Urinary bladder (tissue), 4 donors: Measurements from ENCODE around the gene ST8SIA4. TPM values are rescaled to one million over a fixed set of nuclear protein-coding genes. Genes with fewer than 3 reads are reported as not detected.

ENCODE experiments used
- DNase-seq: peaks from one replicate; pipeline ENCODE4 v3.0.0-alpha.2; 2015; ENCODE audit errors: extremely low spot score
- H3K27ac ChIP-seq: one replicate; pipeline ENCODE4 v1.5.1; 2013; ENCODE audit warnings: low read depth, mild to moderate bottlenecking, moderate library complexity
- H3K36me3 ChIP-seq: one replicate; pipeline ENCODE4 v1.6.1; 2013; ENCODE audit warnings: mild to moderate bottlenecking, moderate library complexity; ENCODE audit not compliant: insufficient read depth
- H3K4me1 ChIP-seq: one replicate; pipeline ENCODE4 v1.6.1; 2013; ENCODE audit warnings: mild to moderate bottlenecking, moderate library complexity; ENCODE audit not compliant: insufficient read depth
- H3K4me3 ChIP-seq: one replicate; pipeline ENCODE4 v1.5.1; 2013; ENCODE audit warnings: low read depth, low read length
- WGBS: extraction: QIAGEN DNeasy Blood & Tissue Kit; methylation state at CpG from one replicate; pipeline ENCODE4 v1.1.7; 2013; 5-methylcytosine and 5-hydroxymethylcytosine counted together
- polyA plus RNA-seq: library from polyadenylated mRNA; stranded (reverse); fragments of 200-250 nt; gene quantifications from one replicate; pipeline ENCODE4 v1.2.3, GENCODE V29; 2013
- small RNA-seq: library from RNA; depleted of rRNA; stranded (forward); fragments of <200 nt; gene quantifications from one replicate; pipeline ENCODE3, GENCODE V24; 2014
- total RNA-seq: library from RNA; depleted of rRNA; stranded (reverse); fragments of >200 nt; gene quantifications from one replicate; pipeline ENCODE4 v1.2.3, GENCODE V29; 2014
- donor health status: healthy with polysubstance abuse.
- donor health status: healthy.

Gene ST8SIA4
- total and polyA plus RNA-seq, 2 donors = 1.7 to 18.3 TPM

DNA sequence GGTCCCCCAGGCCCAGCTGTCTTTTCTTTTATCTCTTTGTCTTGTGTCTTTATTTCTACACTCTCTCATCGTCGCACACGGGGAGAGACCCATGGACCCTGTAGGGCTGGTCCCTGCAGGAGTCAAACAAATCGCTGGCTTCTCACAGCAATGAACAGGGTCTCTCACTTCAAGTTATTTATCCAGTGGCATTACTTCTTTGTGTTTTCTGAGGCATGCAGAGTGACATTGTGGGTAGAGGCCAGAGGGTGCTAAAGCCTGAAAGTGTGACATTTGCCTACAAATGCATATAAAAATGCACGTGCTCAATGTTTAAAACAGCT, 127.6 kb downstream of the ST8SIA4 start:
- WGBS = 89% methylated on average over 5 of the region's 5 CpGs
- Histone ChIP-seq H3K36me3 (no peaks in the 10 kb centered on the region), H3K27ac (no peak overlapping the region), H3K4me3 (no peak overlapping the region), H3K4me1 (no peaks in the 10 kb centered on the region)
- no peak for DNase-seq

DNA sequence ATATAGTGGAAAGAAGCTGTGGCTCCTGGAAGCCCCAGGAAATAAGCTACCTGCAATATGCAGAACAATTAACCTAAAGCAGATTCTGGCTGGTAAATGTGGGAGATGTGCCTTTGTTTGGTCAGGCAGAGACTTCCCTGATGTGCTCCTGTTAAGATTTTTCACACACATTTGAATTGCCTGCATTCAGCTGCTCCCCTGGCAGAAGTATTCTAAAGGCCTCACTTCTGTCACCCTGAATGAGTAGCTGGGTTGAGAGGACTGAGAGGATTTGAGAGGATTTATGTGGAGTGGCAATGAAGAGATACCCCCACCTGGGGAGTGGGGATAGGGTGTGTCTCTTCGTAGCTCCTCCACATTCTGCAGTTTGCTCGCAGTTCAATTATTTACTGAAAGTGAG, 130.5 kb downstream of the ST8SIA4 start:
- Histone ChIP-seq H3K36me3 (no peaks in the 10 kb centered on the region), H3K4me3 (no peak overlapping the region), H3K4me1 (no peaks in the 10 kb centered on the region), H3K27ac (no peak overlapping the region)
- WGBS = 62% methylated on average over 2 of the region's 2 CpGs
- DNase-seq = no peak

DNA sequence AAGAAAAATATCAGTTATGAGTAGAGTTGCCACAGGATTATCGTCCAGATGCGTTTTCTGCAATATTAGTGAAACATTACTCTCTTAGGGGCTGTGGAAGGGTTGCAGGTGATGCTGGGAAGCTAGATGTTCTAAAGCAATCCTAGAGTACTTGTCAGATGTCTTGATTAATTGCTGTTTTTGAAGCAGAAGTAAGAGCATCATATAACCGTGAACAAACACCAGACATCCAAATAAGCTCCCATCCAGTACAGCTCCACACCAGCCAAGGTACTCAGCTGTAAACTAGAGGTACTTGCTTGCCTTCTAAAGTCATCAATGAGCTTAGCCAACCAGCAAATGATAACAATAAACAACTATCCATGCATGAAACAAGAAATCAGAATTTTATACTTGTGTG, 131.1 kb downstream of the ST8SIA4 start:
- no peak for DNase-seq
- H3K4me3 ChIP-seq = no peak overlapping the region
- H3K4me1 ChIP-seq = no peaks in the 10 kb centered on the region
- no peak overlapping the region for H3K27ac ChIP-seq
- no peaks in the 10 kb centered on the region for H3K36me3 ChIP-seq
- WGBS = 80% methylated on average over 3 of the region's 3 CpGs

DNA sequence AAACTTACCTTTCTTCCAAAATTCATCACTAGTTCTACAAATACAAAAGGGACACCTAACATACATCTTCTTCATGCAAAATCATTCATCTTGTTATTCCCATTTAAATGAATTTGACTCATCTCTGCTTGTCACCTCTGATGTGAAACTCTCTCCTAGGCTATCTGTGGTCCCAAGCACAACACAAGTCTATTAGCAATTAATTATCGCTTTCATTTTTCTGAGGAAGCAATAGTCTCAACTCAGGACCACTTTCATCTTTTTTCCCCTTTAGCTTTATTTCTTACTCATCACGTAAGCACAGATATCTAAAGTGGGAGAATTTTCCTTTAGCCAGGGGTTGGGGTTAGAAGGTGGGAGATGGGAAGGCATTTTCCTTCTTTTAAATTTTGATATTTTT, 131.9 kb downstream of the ST8SIA4 start:
- WGBS = 71% methylated on average over 2 of the region's 2 CpGs
- no peak for DNase-seq
- no peaks in the 10 kb centered on the region for H3K36me3 ChIP-seq

DNA sequence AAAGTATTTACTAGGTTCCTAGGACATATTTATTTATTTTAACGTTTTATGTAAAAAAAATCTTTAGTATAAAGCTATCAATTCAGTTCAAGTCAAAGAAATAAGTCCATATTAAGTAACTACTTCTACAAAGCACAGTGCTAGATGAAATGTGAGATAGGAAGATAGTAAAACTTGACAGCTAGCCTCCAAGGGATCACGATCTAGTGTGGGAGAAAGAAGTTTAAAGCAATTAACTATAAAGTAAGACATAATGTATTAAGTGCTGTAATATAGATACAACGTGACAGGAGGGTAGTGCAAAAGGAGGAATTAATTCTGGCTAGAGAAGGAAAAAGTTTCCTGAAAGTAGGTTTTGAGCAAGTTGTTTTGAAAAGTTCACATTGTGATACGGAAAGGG, 134.9 kb downstream of the ST8SIA4 start:
- DNase-seq = no peak
- no peaks in the 10 kb centered on the region for H3K4me1 ChIP-seq
- H3K4me3 ChIP-seq = no peak overlapping the region
- WGBS = 59% methylated on average over 4 of the region's 4 CpGs
- H3K27ac ChIP-seq = no peak overlapping the region
- no peaks in the 10 kb centered on the region for H3K36me3 ChIP-seq

More for the DNA sequence above, 131.9 kb downstream of the ST8SIA4 start:
- Histone ChIP-seq H3K4me3 (no peak overlapping the region), H3K4me1 (no peaks in the 10 kb centered on the region), H3K27ac (no peak overlapping the region)

DNA sequence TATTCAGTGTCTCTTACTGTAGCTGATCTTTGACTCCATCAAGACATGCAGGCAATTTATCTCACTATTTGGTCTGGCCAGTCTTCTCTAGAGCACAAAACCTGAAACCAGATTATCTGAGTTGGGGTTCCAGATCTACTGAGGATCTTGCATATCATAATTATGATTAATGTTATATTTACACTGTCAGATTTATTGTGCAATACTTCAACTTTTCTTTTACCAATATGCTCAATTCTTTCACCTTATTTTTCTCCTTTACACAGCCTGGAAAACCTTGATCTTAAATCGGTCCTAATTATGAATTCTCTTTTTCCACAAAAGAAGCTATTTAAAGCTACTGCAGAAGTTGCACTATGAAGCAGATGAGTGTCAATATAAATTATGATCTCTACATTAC, 140.1 kb downstream of the ST8SIA4 start:
- DNase-seq = no peak
- WGBS = 85% methylated on average over 1 of the region's 1 CpG
- no peaks in the 10 kb centered on the region for H3K4me1 ChIP-seq
- no peak overlapping the region for H3K27ac ChIP-seq
- H3K36me3 ChIP-seq = no peaks in the 10 kb centered on the region
- no peak overlapping the region for H3K4me3 ChIP-seq

DNA sequence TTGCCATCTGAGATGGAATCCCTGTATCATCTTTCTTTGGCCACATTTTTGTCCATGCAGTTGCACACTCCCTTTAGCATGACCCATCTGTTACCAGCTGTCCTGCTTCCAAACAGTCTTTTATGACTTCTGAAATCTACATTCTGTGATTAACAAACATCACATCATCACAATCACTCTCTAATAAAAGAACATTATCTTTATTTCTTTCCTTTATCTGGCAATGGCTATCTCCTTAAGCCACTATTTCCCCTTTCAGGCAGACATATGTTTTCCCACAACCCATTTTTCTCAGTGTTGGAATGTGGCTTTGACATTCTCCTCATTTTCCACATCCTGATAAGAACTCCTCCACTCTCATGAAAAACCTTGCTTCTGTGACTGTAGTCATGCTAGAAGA, 141.0 kb downstream of the ST8SIA4 start:
- Histone ChIP-seq H3K27ac (no peak overlapping the region), H3K4me3 (no peak overlapping the region)
- no peak for DNase-seq

DNA sequence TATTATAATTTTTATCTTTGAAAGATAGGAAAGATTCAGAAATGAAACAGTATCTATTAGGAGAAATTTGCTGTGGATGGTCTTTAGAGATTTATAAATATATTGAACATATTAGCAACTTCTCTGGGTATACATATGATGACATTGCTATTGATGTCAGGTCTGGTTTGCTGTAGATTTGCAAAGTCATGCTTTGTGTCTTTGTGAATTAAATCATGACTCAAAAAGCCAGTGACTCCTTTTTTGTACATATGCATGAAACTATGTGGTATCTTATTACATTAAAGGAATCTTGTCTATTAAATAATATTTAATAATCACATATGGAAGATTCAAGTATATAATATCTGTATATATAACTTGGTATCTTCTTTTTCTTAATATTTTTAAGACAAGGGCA, 141.9 kb downstream of the ST8SIA4 start:
- H3K4me1 ChIP-seq = no peaks in the 10 kb centered on the region
- no peak for DNase-seq
- H3K4me3 ChIP-seq = no peak overlapping the region
- no peak overlapping the region for H3K27ac ChIP-seq
- no peaks in the 10 kb centered on the region for H3K36me3 ChIP-seq

More for the DNA sequence above, 141.0 kb downstream of the ST8SIA4 start:
- Histone ChIP-seq H3K4me1 (no peaks in the 10 kb centered on the region), H3K36me3 (no peaks in the 10 kb centered on the region)

DNA sequence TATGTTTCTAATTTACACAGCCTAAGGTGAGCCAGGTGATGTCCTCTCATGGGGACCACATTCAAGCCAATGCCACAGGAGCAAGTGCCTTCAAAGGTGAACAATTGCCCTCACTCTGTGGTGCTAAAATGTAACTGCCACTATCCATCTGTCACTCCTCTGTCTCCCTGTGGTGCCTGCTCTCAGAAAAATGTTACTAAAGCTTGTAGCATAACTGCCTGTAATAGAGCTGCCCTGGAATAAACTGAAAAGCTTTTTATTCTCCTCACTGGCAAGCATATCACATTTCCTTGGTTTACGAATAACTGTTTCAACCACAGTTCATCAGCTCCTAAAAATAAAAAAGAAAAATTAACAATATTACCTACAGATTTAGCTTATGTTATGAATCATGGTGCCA, 142.4 kb downstream of the ST8SIA4 start:
- WGBS = 77% methylated on average over 1 of the region's 1 CpG
- H3K27ac ChIP-seq = no peak overlapping the region
- H3K4me1 ChIP-seq = no peaks in the 10 kb centered on the region
- no peak overlapping the region for H3K4me3 ChIP-seq
- no peak for DNase-seq
- no peaks in the 10 kb centered on the region for H3K36me3 ChIP-seq

DNA sequence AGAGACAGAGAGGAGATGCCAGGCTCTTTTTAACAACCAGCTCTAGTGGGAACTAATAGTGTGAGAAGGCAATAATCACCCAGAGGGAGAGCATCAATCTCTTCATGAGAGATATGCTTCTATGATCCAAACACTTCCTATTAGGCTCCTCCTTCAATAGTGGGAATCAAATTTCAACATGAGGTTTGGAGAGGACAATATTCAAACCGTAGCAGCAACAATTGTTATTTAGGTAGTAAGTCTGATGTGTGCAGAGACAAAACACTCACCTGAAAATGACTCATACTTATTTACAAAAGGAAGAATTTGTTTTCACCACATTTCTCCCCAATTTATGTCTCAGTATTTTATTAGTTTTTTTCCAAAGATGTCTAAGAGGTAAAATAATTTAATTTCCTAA, 144.3 kb downstream of the ST8SIA4 start:
- H3K36me3 ChIP-seq = no peaks in the 10 kb centered on the region
- 48% methylated on average over 1 of the region's 1 CpG for WGBS
- H3K27ac ChIP-seq = no peak overlapping the region
- DNase-seq = no peak
- no peaks in the 10 kb centered on the region for H3K4me1 ChIP-seq
- no peak overlapping the region for H3K4me3 ChIP-seq

DNA sequence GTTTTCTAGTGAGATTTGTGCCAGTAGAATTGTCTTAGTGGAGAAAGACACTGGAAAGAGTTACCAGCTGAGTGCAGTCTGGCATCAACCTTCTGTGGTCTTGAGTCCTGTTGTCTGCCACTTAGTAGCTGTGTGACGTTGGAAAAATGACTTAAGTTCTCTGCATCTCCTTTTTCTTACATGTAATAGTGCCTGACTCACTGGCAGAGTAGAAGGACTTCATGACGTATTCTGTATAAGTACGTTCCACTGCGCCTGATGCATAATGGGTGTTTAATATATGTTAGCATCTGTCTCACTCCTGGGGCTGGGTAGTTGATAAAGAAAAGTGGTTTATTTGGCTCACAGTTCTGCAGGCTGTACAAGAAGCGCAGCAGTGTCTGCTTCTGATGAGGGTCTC, 144.8 kb downstream of the ST8SIA4 start:
- DNase-seq = no peak
- no peak overlapping the region for H3K27ac ChIP-seq
- WGBS = 93% methylated on average over 5 of the region's 5 CpGs
- H3K4me1 ChIP-seq = no peaks in the 10 kb centered on the region
- H3K36me3 ChIP-seq = no peaks in the 10 kb centered on the region
- no peak overlapping the region for H3K4me3 ChIP-seq

DNA sequence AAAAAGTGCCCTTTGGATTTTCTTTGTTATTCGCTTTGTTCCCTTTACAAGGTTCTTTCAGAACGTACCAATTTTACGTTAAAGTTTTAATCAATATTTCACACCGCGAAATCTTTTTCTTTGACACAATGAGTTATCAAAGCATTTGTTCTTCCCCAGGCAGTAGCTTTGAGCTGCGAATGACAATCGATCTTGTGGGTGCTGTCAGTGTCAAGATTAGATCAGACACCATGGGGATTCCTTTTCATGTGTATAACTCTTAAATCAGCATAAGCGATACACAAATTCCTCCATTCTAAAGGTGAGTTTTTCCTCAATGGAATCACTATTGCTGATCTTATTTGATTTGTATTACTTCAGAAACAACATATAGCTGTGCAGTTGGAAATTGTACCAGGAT, 145.5 kb downstream of the ST8SIA4 start:
- Histone ChIP-seq H3K36me3 (no peaks in the 10 kb centered on the region), H3K27ac (no peak overlapping the region), H3K4me1 (no peaks in the 10 kb centered on the region), H3K4me3 (no peak overlapping the region)
- DNase-seq = no peak
- 74% methylated on average over 8 of the region's 8 CpGs for WGBS

Small RNAs within 50 kb of the gene (small RNA-seq; reads per million reads assigned to genes)
- gene MIR548P = not detected
